Endothelial cell of umbilical vein (primary cell): ENCODE data around the gene CNIH2. TPM values are rescaled to one million over a fixed set of nuclear protein-coding genes. Genes with fewer than 3 reads are reported as not detected.

Experiments used
- BruUV-seq: library from RNA; stranded (reverse); fragments of 400-500 nt; replicated peaks from 2 replicates; lab custom pipeline; 2021; lab: Mats Ljungman, UMichigan
- CTCF ChIA-PET: fragments of 300-600, 350-600 bp; sonication (Branson Sonifier 250); formaldehyde crosslinking; loops from one replicate; lab custom pipeline; 2021; ENCODE audit warnings: antibody characterized with exemption, inconsistent platforms; lab: Charles Lee
- POLR2A ChIA-PET: fragments of 300-600, 350-600 bp; sonication (Branson Sonifier 250); formaldehyde crosslinking; loops from one replicate; lab custom pipeline; 2021; ENCODE audit warnings: antibody characterized with exemption, inconsistent platforms; lab: Charles Lee
- DNase-seq: peaks from one replicate; pipeline ENCODE4 v3.0.0-alpha.2; 2011; ENCODE audit warnings: low read depth, low spot score
- FAIRE-seq: peaks from 2 replicates; lab custom pipeline; 2011; peaks lifted over from hg19 to GRCh38; lab: Jason Lieb, UNC
- H2AFZ ChIP-seq: 2 replicates; pipeline ENCODE4 v1.6.0; 2012; ENCODE audit warnings: low read depth, low read length, control low read depth, inconsistent platforms
- H3K27ac ChIP-seq: 2 replicates; pipeline ENCODE4 v1.5.1; 2011; ENCODE audit warnings: low read depth, mild to moderate bottlenecking, control low read depth, low read length, moderate library complexity; ENCODE audit not compliant: insufficient read depth
- H3K27me3 ChIP-seq, 2 experiments: 2 replicates each; pipeline versions ENCODE4 v1.6.0 to v1.6.1; 2011; ENCODE audit warnings: low read length in 2 of 2, mixed read lengths in 1 of 2; ENCODE audit not compliant: control insufficient read depth in 2 of 2, insufficient read depth in 2 of 2
- H3K36me3 ChIP-seq, 2 experiments: 2 replicates in 1 of 2; 3 replicates in 1 of 2; pipeline ENCODE4 v1.5.1; 2011; ENCODE audit warnings: low read length in 2 of 2, mild to moderate bottlenecking in 1 of 2, moderate library complexity in 1 of 2; ENCODE audit not compliant: control insufficient read depth in 2 of 2, insufficient read depth in 2 of 2; ENCODE audit errors: extremely low read depth in 1 of 2
- H3K4me1 ChIP-seq: 3 replicates; pipeline ENCODE4 v1.5.1; 2011; ENCODE audit warnings: mild to moderate bottlenecking, low read length; ENCODE audit not compliant: control insufficient read depth, insufficient read depth; ENCODE audit errors: extremely low read depth
- H3K4me2 ChIP-seq: 2 replicates; pipeline ENCODE4 v1.6.1; 2011; ENCODE audit warnings: low read length, control low read depth, mixed read lengths; ENCODE audit not compliant: insufficient read depth
- H3K4me3 ChIP-seq, 3 experiments: fragments of 200-600 bp in 1 of 3; sonication (generic), shearing (Covaris generic) in 1 of 3; replicated peaks in 1 of 3; 2 replicates each; pipeline ENCODE4 v1.5.1; 2011 to 2016; ENCODE audit warnings: control low read depth in 3 of 3, low read length in 3 of 3, mild to moderate bottlenecking in 2 of 3, inconsistent platforms in 1 of 3, low read depth in 1 of 3, moderate library complexity in 1 of 3; ENCODE audit not compliant: insufficient read depth in 1 of 3
- H3K79me2 ChIP-seq: 2 replicates; pipeline ENCODE4 v1.6.0; 2012; ENCODE audit warnings: low read length, inconsistent platforms; ENCODE audit not compliant: control insufficient read depth, insufficient read depth
- H3K9ac ChIP-seq: replicated peaks from 2 replicates; pipeline ENCODE3; 2011; ENCODE audit warnings: low read length, control low read depth; ENCODE audit not compliant: insufficient read depth; ENCODE audit errors: extremely low read depth
- H3K9me1 ChIP-seq: replicated peaks from 3 replicates; pipeline ENCODE4 v1.6.0; 2011; ENCODE audit warnings: mild to moderate bottlenecking, low read length; ENCODE audit not compliant: control insufficient read depth, insufficient read depth; ENCODE audit errors: extremely low read depth
- H3K9me3 ChIP-seq: replicated peaks from 2 replicates; pipeline ENCODE4 v1.5.1; 2012; ENCODE audit warnings: low read length, inconsistent platforms; ENCODE audit not compliant: control insufficient read depth, insufficient read depth
- H4K20me1 ChIP-seq: replicated peaks from 2 replicates; pipeline ENCODE3; 2011; ENCODE audit warnings: mild to moderate bottlenecking, low read length; ENCODE audit not compliant: control insufficient read depth, insufficient read depth; ENCODE audit errors: extremely low read depth
- CTCF ChIP-seq, 2 donors: IDR thresholded peaks; 1 replicate in 1 of 2; 2 replicates in 1 of 2; pipeline ENCODE4 v1.5.1; 2011; ENCODE audit warnings: low read length in 2 of 2, mild to moderate bottlenecking in 2 of 2, moderate library complexity in 2 of 2, control low read depth in 1 of 2, inconsistent platforms in 1 of 2, low read depth in 1 of 2; ENCODE audit not compliant: insufficient read depth in 1 of 2; ENCODE audit errors: extremely low read depth in 1 of 2
- EZH2 ChIP-seq: IDR thresholded peaks from 2 replicates; pipeline ENCODE4 v1.6.1; 2012; ENCODE audit warnings: borderline replicate concordance, low read depth, mild to moderate bottlenecking, moderate library complexity, low read length, inconsistent platforms; ENCODE audit not compliant: severe bottlenecking
- FOS ChIP-seq: IDR thresholded peaks from 2 replicates; pipeline ENCODE4 v1.6.1; 2011; ENCODE audit warnings: mild to moderate bottlenecking, low read length, moderate library complexity, borderline replicate concordance; ENCODE audit not compliant: insufficient read depth
- GATA2 ChIP-seq: IDR thresholded peaks from 2 replicates; pipeline ENCODE4 v1.7.0; 2011; ENCODE audit warnings: low read depth, mild to moderate bottlenecking, moderate library complexity, mixed read lengths, low read length; ENCODE audit not compliant: insufficient read length, insufficient read depth
- JUN ChIP-seq: IDR thresholded peaks from 2 replicates; pipeline ENCODE4 v1.6.1; 2011; ENCODE audit warnings: borderline replicate concordance, low read depth; ENCODE audit not compliant: insufficient read length, insufficient read depth
- MAX ChIP-seq: IDR thresholded peaks from 2 replicates; pipeline ENCODE4 v1.6.1; 2011; ENCODE audit not compliant: insufficient read depth, insufficient read length
- MYC ChIP-seq: IDR thresholded peaks from one replicate; pipeline ENCODE4 v1.6.1; 2011; ENCODE audit warnings: mild to moderate bottlenecking, low read depth, low read length
- POLR2A ChIP-seq: IDR thresholded peaks from 2 replicates; pipeline ENCODE4 v1.6.1; 2012; ENCODE audit warnings: low read depth, mild to moderate bottlenecking, control low read depth, low read length
- POLR2AphosphoS5 ChIP-seq: IDR thresholded peaks from 2 replicates; pipeline ENCODE4 v1.6.1; 2012; ENCODE audit warnings: low read depth, mild to moderate bottlenecking, control low read depth, low read length, moderate library complexity; ENCODE audit not compliant: insufficient read depth
- dilution Hi-C: fragments of 300-500 bp; cut with MboI; formaldehyde crosslinking; loops from one replicate; pipeline ENCODE4 v1.15.0; 2019; ENCODE audit warnings: low sequenced_read_pairs; ENCODE audit not compliant: extremely low pct_ligation_motif_present
- intact Hi-C: fragments of 100-400 bp; cut with micrococcal nuclease; formaldehyde crosslinking; loops from one replicate; pipeline ENCODE4 v1.10.0; 2022
- polyA plus RNA-seq, 4 experiments: library from polyadenylated mRNA; depleted of rRNA in 3 of 4; stranded (reverse) in 3 of 4; unstranded in 1 of 4; fragments of >200 nt; gene quantifications; 2 replicates each; pipeline versions ENCODE4 v1.2.1 to v1.2.3, GENCODE V29; 2011 to 2012; ENCODE audit warnings: missing spikeins in 1 of 4
- total RNA-seq: library from RNA; stranded (reverse); gene quantifications from 2 replicates; pipeline ENCODE4 v1.2.3, GENCODE V29; 2021

The CNIH2 gene
- total and polyA plus RNA-seq, 2 donors (not counting 3 experiments of a cell fraction or from before 2014, with no cell fraction given): 0.46 to 1.2 TPM

- Histone ChIP-seq H3K79me2 (no peaks in the 10 kb centered on the region), H3K4me3 (no peak overlapping the region), H3K9ac (no peak overlapping the region), H4K20me1 (no peaks in the 10 kb centered on the region), H2AFZ (no peak overlapping the region), H3K27me3 (no peaks in the 10 kb centered on the region), H3K4me2 (no peak overlapping the region), H3K9me1 (no peaks in the 10 kb centered on the region), H3K27ac (no peak overlapping the region), H3K9me3 (no peaks in the 10 kb centered on the region), H3K36me3 (peaks cover 0 to 13% of the 10 kb centered on the region in 2 experiments), H3K4me1 (no peaks in the 10 kb centered on the region)
- CTCF ChIA-PET: interaction anchor here (1.3 kb wide), 1 partner anchor 10 kb away, joined by 7 read pairs; no protein-coding TSS in a partner anchor
- FAIRE-seq: no peak
- POLR2A ChIA-PET: no interaction called here
- intact Hi-C loops (no loop called here), dilution Hi-C loops (no loop called here)
- DNase-seq: no peak
- TF ChIP-seq FOS (no peak), POLR2A (no peak), POLR2AphosphoS5 (no peak), MYC (no peak), EZH2 (no peak)
- BruUV-seq: no TSS peak
These were observed 30.7 kb upstream of the CNIH2 start for GRCh38 chr11:66247295-66247694.

GRCh38 chr11:66247801-66248200 lies 30.2 kb upstream of the CNIH2 start:
- H2AFZ ChIP-seq: no peak overlapping the region
- no peak overlapping the region for H3K9ac ChIP-seq
- dilution Hi-C loops: no loop called here
- H3K4me2 ChIP-seq: no peak overlapping the region
- no peaks in the 10 kb centered on the region for H3K79me2 ChIP-seq
- no TSS peak for BruUV-seq
- H3K4me1 ChIP-seq: no peaks in the 10 kb centered on the region
- H3K9me3 ChIP-seq: no peaks in the 10 kb centered on the region
- no peak overlapping the region for H3K4me3 ChIP-seq
- H3K27me3 ChIP-seq: no peaks in the 10 kb centered on the region
- intact Hi-C loops: no loop called here
- DNase-seq (no peak), FAIRE-seq (no peak)
- POLR2A ChIA-PET: no interaction called here
- no peak for TF ChIP-seq FOS
- TF ChIP-seq MAX: no peak
- no peak for TF ChIP-seq CTCF (IDR thresholded peaks at IDR 0.05; ENCODE audit: extremely low read depth in 1 of 2, insufficient read depth in 1 of 2, low read depth in 1 of 2, low read length in 2 of 2)
- no peak for TF ChIP-seq EZH2
- TF ChIP-seq JUN: no peak
- no peak for TF ChIP-seq MYC
- TF ChIP-seq POLR2AphosphoS5: no peak
- TF ChIP-seq POLR2A: no peak
- TF ChIP-seq GATA2: no peak
- no peaks in the 10 kb centered on the region for H4K20me1 ChIP-seq
- CTCF ChIA-PET: no interaction called here
- peaks cover 0 to 9% of the 10 kb centered on the region in 2 experiments for H3K36me3 ChIP-seq
- no peaks in the 10 kb centered on the region for H3K9me1 ChIP-seq
- no peak overlapping the region for H3K27ac ChIP-seq
